GM21423 (cell line): ENCODE measurements around the gene GFPT1.
"Not testable (repeated sequence)": the region's sequence is repeated elsewhere in the genome, so short reads cannot be mapped to it uniquely, and the experiment has no call there.

Source experiments
- ATAC-seq: cut with Tn5 transposase; IDR thresholded peaks from one replicate; pipeline ENCODE4 v1.9.1; 2021; ENCODE audit warnings: mild to moderate bottlenecking, moderate library complexity; ENCODE audit not compliant: unreplicated experiment

Gene GFPT1

DNA sequence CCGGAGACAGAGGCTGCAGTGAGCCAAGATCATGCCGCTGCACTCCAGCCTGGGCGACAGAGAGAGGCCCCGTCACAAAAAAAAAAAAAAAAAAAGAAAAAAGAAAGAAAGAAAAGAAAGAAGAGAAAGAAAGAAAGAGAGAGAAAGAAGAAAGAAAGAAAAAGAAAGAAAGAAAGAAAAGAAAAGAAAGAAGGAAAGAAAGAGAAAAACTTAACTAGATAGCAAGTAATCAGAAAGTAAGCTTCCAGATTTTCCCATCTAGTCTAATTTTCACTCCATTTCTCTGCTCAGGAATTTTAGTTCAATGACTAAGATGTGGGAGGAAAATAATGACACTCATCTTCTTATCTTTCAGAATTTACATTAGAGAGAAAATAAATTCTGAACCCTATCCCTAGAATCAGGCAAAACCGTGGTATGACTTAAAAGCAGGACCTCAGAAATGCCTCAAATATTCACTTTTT is 2.4 kb downstream of the GFPT1 start:
- ATAC-seq, result no peak

DNA sequence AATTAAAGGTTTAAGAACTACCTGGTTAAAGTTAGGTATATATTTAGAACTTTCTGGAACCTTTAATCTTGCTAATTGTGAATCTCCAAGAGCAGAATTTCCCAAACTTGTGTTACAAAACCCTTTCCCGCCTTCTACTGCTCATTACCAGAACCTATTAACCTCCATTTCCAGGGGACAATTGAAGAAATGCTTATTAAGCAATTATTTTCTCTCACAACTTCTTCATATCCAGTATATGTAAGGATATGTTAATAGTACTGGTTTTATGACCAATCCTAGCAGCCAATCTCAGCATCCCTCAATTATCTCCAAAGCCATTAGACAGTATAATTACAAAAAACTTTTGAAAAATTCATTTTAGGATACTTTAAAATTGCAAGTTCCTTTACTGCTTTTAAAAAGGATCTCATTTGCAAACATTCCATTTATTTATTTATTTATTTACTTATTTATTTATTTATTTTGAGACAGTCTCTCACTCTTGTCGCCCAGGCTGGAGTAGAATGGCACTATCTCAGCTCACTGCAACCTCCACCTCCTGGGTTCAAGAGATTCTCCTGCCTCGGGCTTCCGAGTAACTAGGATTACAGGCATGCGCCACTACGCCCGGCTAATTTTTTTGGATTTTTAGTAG is 3.7 kb downstream of the GFPT1 start:
- no peak for ATAC-seq

DNA sequence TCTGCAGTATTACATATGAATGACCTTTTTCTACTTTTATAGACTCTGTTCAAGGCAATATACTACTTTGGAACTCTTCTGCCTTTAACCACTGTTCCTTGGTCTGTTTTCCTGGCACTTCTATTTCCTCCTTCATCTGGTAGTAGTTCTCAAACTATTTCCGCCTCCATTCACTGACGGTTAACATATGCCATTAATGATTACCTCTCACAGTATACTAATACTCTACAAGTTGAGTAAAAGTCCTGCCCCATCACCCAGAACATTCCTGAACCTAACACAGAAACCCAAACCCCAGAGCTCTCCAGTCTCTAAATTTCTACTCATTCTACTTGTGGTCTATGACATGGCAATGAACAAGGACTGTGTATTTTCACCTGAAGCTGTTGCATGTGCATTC is 4.5 kb downstream of the GFPT1 start:
- ATAC-seq, result no peak

GRCh38 chr2:69381337-69381737 is 5.7 kb downstream of the GFPT1 start:
- no peak for ATAC-seq

- ATAC-seq, result no peak
Measured at GRCh38 chr2:69380072-69380917, 6.7 kb downstream of the GFPT1 start.

DNA sequence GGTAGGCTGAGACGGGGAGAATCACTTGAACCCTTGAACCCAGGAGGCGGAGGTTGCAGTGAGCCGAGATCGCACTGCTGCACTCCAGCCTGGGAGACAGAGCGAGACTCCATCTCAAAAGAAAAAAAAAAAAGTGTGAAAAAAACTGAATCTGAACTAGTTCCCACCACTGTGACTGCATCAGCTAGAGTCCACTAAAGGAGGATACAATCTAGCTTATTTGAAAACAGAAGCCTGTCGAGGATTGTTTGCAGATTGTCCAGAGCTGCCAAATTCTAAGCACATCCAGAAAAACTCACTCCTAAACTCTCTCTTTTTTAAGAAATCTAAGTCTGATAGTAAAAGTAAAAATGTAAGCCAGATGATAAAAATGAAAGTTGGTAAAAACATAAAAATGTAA is 10.6 kb downstream of the GFPT1 start:
- ATAC-seq, result no peak

DNA sequence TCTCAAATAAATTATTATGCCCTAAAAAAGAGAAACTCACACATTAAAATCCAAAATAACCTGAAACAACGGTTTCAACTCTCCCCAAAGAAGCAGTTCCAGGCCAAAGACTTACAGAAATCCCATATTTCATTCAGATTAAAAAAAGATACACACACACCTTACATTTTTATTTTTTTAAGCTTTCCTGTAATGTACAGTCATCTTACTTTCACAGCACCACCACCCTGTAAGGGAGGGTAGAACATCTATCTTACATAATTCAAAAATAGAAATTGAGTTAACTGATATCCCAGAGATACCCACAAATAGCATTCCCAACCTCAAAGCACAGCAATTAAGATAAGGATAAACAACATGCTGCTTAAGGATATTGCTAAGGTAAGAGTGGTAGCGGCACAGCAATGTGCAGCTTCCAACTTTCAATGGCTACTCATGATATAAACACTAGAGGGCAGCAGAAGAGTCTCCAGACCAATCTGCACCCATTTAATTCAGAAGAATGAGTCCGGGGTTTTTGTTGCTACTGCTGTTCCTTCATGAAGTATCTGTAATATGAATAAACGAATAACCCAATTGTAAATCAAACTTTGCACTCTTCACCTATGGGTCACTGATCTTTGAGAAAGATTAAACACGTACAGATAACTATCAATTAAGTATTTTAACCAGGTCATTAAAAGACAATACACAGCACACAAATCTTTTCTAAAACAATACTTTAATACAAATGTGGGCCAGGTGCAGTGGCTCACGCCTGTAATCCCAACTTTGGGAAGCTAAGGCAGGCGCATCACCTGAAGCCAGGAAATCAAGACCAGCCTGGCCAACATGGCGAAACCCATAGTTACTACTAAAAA is 11.3 kb downstream of the GFPT1 start:
- ATAC-seq, result no peak

GRCh38 chr2:69372767-69373166 is 14.3 kb downstream of the GFPT1 start:
- no peak for ATAC-seq

DNA sequence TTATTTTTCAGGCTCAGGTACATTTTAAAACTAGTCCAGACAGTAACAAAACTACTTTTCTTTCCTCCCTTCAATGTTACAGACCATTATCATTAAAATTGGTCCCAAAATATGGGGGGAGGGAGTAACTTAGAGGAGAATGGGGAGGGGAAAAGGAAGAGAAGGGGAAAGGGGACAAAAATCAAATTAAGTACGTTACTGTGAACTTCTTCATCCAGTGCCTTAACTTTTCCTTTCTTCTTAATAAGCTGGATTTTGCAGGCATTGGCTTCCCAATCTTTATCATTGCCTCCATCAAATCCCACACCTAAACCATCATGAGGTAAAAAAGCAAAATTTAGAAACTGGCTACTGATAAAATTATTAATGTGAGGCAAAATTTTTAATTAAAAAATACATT is 17.2 kb downstream of the GFPT1 start:
- ATAC-seq, result no peak

- ATAC-seq, result no peak
Measured at GRCh38 chr2:69368588-69368987, 18.4 kb downstream of the GFPT1 start.

- ATAC-seq, result no peak
Measured at GRCh38 chr2:69359371-69359770, 27.7 kb downstream of the GFPT1 start.

- no peak for ATAC-seq
Measured at GRCh38 chr2:69358914-69359313, 28.1 kb downstream of the GFPT1 start.

DNA sequence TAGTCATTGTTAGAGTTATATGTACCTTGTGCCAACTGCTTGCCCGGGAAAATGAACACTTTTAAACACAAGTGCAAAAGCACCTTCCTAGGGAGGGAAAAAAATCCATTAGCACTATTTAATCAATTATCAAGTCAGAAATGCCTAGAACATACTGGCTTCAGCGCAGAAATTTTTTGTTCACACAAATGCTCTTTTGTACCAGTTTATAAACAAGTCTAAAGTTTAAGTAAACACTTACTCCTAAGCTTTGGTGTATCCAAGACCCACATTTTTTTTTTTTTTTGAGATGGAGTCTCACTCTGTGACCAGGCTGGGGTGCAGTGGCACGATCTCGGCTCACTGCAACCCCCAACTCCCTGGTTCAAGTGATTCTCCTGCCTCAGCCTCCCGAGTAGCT is 30.6 kb downstream of the GFPT1 start:
- ATAC-seq, result no peak

- not testable (repeated sequence) for ATAC-seq
Measured at GRCh38 chr2:69354976-69355375, 32.1 kb downstream of the GFPT1 start.

- no peak for ATAC-seq
Measured at GRCh38 chr2:69353360-69353759, 33.7 kb downstream of the GFPT1 start.

DNA sequence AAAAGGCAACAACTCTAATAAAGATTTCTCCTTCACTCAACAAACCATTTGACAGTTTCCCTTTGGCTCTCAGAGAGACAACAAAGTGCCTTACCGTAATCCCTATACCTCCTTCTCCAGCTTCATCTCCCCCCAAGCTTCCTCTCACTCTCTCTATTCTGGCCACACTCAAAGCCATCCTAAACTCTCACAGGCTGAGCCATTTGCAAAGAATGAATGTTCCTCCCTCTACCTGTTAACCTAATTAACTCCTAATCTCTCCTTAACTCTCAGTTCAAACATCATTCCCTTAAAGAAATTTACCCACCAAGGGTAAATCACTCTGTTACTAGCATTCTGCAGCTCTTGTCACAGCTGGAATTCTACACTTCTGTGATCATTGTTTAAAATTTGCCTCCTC is 38.2 kb downstream of the GFPT1 start:
- no peak for ATAC-seq

DNA sequence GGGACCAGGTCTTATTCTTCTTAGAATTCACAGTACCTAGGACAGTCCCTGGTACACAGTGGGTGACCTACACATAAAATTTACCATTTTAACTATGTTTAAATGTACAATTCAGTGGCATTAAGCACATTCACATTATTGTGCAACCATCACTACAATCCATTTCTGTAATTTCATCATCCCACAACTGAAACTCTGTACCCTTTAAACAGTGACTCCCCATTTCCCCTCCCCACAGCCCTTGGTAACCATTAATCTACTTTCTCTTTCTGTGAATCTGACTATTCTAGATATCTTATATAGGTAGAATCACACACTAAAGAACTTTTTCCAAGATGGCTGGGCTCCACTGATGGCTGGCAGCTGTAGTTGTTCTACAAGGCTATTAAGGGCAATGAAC is 41.6 kb downstream of the GFPT1 start:
- no peak for ATAC-seq

GRCh38 chr2:69344305-69344704 is 42.7 kb downstream of the GFPT1 start:
- ATAC-seq, result no peak

DNA sequence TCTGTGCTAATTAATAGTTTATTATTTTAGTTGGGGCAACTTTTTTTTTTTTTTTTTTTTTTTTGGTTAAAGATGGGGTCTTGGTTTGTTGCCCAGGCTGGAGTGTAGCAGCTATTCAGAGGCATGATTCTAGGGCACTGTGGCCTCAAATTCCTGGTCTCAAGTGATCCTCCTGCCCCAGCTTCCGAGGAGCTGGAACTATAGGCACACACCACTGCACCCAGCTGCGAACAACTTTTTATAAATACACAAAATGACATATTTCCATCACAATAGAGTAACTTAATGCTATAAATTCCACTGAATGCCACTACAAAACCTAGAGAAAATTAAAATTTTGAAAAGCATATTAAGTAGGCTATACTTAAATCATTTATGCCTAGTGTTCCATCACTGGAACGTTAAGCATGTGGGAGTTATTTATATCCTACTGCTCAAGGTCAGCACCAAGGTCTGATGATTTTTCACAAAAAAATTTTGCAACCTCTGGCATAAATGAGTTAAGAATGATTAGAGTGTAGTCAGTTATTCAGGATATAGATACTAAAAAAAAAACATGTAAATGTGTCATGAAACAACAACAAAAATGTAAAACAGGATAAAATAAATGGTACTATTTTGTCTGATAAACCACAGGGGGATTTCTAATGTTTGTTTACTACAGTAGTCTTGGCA is 46.8 kb downstream of the GFPT1 start:
- ATAC-seq, result no peak

- ATAC-seq, result no peak
Measured at GRCh38 chr2:69335311-69335710, 51.7 kb downstream of the GFPT1 start.

- no peak for ATAC-seq
Measured at GRCh38 chr2:69333352-69333751, 53.7 kb downstream of the GFPT1 start.
